ENCODE data around the gene RAPGEF6. TPM values are rescaled to one million over a fixed set of nuclear protein-coding genes. Genes with fewer than 3 reads are reported as not detected.

The RAPGEF6 gene
- total and polyA plus RNA-seq, 9 of the 15 experiments (the other 6 are each of a cell fraction or from before 2014, with no cell fraction given), result 2.7 to 23.4 (median 12.7) TPM

DNA sequence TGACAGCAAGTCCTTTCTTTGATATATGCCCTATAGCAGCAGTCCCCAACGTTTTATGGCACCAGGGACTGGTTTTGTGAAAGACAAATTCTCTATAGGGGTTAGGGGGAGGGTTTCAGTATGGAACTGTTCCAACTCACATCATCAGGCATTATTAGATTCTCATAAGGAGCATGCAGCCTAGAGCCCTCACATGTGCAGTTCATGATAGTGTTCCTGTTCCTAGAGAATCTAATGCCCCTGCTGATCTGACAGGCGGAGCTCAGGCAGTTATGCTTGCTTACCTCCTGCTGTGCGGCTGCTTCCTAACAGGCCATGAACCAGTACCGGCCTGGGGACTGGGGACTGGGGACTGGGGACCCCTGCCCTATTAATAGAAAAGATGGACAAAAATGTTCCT, 2.7 kb upstream of the RAPGEF6 start (continued):
- TF ChIP-seq CEBPZ (IDR thresholded peaks at IDR 0.05; ENCODE audit: borderline replicate concordance, low read depth, low read length), result no peak
- TF ChIP-seq, protein P1, sequence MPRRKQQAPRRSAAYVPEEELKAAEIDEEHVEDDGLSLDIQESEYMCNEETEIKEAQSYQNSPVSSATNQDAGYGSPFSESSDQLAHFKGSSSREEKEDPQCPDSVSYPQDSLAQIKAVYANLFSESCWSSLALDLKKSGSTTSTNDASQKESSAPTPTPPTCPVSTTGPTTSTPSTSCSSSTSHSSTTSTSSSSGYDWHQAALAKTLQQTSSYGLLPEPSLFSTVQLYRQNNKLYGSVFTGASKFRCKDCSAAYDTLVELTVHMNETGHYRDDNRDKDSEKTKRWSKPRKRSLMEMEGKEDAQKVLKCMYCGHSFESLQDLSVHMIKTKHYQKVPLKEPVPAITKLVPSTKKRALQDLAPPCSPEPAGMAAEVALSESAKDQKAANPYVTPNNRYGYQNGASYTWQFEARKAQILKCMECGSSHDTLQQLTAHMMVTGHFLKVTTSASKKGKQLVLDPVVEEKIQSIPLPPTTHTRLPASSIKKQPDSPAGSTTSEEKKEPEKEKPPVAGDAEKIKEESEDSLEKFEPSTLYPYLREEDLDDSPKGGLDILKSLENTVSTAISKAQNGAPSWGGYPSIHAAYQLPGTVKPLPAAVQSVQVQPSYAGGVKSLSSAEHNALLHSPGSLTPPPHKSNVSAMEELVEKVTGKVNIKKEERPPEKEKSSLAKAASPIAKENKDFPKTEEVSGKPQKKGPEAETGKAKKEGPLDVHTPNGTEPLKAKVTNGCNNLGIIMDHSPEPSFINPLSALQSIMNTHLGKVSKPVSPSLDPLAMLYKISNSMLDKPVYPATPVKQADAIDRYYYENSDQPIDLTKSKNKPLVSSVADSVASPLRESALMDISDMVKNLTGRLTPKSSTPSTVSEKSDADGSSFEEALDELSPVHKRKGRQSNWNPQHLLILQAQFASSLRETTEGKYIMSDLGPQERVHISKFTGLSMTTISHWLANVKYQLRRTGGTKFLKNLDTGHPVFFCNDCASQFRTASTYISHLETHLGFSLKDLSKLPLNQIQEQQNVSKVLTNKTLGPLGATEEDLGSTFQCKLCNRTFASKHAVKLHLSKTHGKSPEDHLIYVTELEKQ (CRISPR knock-in tag; IDR thresholded peaks at IDR 0.05), result no peak
- TF ChIP-seq ZNF408 (CRISPR knock-in tag; IDR thresholded peaks at IDR 0.05; ENCODE audit: low read depth), result no peak
- TF ChIP-seq ILK (tag; IDR thresholded peaks at IDR 0.05; ENCODE audit: borderline replicate concordance, low read depth), result no peak
- no peak for TF ChIP-seq KHSRP (IDR thresholded peaks at IDR 0.05)
- no peak for TF ChIP-seq GATAD2B (IDR thresholded peaks at IDR 0.05; ENCODE audit: borderline replicate concordance)
- no peak for TF ChIP-seq ZKSCAN8 (CRISPR knock-in tag; IDR thresholded peaks at IDR 0.05)
- no peak for TF ChIP-seq XRCC4 (IDR thresholded peaks at IDR 0.05; ENCODE audit: extremely low read depth, insufficient read depth, insufficient read length)

All from K562 (cell line).